Measurements from ENCODE around the gene GALNT17.
"Not testable (repeated sequence)": the region's sequence is repeated elsewhere in the genome, so short reads cannot be mapped to it uniquely, and the experiment has no call there.

The GALNT17 gene

GRCh38 chr7:71261066-71261465 is 129.1 kb downstream of the GALNT17 start:
- DNase-seq (no peak), ATAC-seq (replicated peaks) (no peak)
- Mint-ChIP-seq H3K4me3 (no peak overlapping the region), H3K9me3 (peaks cover under 1 to 10% of the 10 kb centered on the region in 2 donors), H3K36me3 (ENCODE audit: insufficient read depth) (no peaks in the 10 kb centered on the region), H3K4me1 (ENCODE audit: low read depth in 2 of 2) (no peaks in the 10 kb centered on the region), H3K27me3 (no peaks in the 10 kb centered on the region), H3K27ac (no peak overlapping the region)

DNA sequence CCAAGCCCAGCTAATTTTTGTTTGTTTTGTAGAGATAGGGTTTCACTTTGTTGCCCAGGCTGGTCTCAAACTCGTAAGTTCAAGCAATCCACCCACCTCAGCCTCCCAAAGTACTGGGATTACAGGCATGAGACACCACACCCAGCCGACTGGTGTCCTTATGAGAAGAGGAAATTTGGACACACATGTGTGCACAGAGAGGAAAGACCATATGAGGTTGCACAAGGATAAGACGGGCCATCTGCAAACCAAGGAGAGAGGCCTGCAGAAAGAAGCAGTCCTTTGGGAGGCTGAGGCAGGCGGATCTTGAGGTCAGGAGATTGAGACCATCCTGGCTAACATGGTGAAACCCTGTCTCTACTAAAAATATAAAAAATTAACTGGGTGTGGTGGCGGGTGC is 130.9 kb downstream of the GALNT17 start:
- not testable (repeated sequence) for H3K27ac Mint-ChIP-seq; H3K4me3 Mint-ChIP-seq; DNase-seq; H3K36me3 Mint-ChIP-seq (ENCODE audit: insufficient read depth); ATAC-seq (replicated peaks); H3K4me1 Mint-ChIP-seq (ENCODE audit: low read depth in 2 of 2); H3K27me3 Mint-ChIP-seq
- H3K9me3 Mint-ChIP-seq: peaks cover 10 to 16% of the 10 kb centered on the region in 2 donors

DNA sequence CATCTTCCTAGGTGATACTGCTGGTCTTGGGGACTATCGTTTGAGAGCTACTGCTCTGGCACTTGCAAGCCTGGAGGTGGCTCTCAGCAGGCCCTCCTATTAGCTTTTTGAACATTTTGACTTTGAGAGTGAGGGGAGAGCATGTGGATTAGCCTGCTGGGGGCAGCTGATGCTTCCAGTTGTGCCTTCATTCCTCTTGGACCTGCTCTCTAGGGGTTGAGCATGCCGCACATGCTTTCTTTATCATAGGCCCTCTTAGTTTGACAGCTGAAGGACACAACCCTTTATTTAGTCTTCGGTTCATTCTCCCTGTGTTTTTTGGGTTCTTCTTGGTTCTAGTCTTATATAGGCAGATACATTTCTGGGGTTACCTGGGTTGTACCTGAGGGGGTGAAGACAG is 132.1 kb downstream of the GALNT17 start:
- no peak overlapping the region for H3K4me3 Mint-ChIP-seq

DNA sequence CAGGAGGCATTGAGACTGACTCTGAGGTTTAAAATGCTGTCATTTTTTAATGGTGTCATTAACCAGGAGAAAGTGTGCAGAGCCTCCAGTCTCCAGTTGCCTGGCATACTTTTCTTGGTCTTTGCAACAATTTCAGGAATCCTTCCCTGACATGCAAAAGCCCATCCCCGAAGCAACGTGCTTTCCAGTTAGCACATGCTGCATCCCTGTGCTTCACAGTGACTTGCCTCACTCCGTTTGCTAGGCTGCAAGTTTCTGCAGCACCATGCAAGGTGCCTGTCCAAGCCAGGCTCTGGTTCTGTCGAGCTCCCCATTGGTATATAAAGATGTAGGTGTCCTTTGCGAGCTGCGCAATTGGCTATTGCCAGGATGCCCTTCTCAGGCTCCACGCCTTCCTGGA is 135.0 kb downstream of the GALNT17 start:
- H3K27me3 Mint-ChIP-seq: no peaks in the 10 kb centered on the region

More for the DNA sequence above, 132.1 kb downstream of the GALNT17 start:
- H3K36me3 Mint-ChIP-seq (ENCODE audit: insufficient read depth): no peaks in the 10 kb centered on the region
- H3K4me1 Mint-ChIP-seq (ENCODE audit: low read depth in 2 of 2): no peaks in the 10 kb centered on the region
- H3K27me3 Mint-ChIP-seq: no peaks in the 10 kb centered on the region
- H3K9me3 Mint-ChIP-seq: peaks cover 10 to 16% of the 10 kb centered on the region in 2 donors
- DNase-seq (no peak), ATAC-seq (replicated peaks) (no peak)
- H3K27ac Mint-ChIP-seq: no peak overlapping the region

DNA sequence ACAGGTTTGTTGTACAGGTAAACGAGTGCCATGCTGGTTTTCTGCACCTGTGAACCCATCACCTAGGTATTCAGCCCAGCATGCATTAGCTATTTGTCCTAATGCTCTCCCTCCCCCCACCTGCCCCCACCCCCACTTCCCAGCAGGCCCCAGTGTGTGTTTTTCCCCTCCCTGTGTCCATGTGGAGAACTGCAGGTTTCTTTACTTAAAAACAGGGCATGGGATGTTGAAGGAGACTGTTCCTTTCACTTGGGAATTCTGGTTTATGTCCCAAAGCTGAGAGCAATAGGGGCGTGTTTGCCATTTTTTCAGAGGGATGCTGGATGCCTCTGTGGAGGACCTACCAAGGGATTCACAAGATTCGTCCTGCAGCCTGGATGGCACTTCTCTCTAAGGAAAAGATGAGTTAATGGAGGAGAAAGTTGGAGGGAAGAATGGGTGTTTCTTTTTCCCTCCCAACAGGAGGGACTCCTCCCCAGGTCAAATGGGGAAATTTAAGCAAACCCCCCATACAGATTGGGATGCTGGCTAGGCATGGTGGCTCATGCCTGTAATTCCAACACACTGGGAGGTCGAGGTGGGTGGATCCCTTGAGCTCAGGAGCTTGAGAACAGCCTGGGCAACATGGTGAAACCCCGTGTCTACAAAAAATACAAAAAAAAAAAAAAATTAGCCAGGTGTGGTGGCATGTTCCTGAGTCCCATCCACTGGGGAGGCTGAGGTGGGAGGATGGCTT is 136.0 kb downstream of the GALNT17 start:
- no peak for ATAC-seq (replicated peaks)
- peaks cover 10 to 15% of the 10 kb centered on the region in 2 donors for H3K9me3 Mint-ChIP-seq
- no peaks in the 10 kb centered on the region for H3K36me3 Mint-ChIP-seq (ENCODE audit: insufficient read depth)
- H3K4me1 Mint-ChIP-seq (ENCODE audit: low read depth in 2 of 2): no peaks in the 10 kb centered on the region
- DNase-seq: no peak
- H3K4me3 Mint-ChIP-seq: no peak overlapping the region
- H3K27me3 Mint-ChIP-seq: no peaks in the 10 kb centered on the region
- H3K27ac Mint-ChIP-seq: no peak overlapping the region

More for the DNA sequence above, 135.0 kb downstream of the GALNT17 start:
- no peaks in the 10 kb centered on the region for H3K36me3 Mint-ChIP-seq (ENCODE audit: insufficient read depth)
- no peak for DNase-seq
- peaks cover 10 to 15% of the 10 kb centered on the region in 2 donors for H3K9me3 Mint-ChIP-seq
- no peak for ATAC-seq (replicated peaks)
- H3K4me1 Mint-ChIP-seq (ENCODE audit: low read depth in 2 of 2): no peaks in the 10 kb centered on the region
- no peak overlapping the region for H3K27ac Mint-ChIP-seq
- H3K4me3 Mint-ChIP-seq: no peak overlapping the region

DNA sequence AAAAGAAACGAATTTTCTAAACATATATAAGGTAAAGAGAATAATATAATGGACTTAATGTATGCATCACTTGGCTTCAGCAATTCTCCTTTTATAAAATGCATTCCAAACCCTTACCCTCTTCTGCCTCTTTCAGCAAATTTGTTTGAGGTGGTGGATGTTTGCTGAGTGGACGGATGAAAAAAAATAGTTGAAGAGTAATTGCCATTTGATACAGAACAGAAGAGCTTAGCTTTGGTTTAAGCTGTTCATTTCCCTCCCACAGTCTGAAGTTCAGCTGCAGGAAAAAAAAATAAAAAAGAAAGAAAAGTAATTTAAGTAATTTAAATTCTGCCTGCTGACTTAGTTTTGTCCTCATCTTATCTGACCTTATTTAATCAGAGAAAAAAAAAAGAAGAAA is 138.6 kb downstream of the GALNT17 start:
- Mint-ChIP-seq H3K4me3 (no peak overlapping the region), H3K9me3 (peaks cover 10 to 12% of the 10 kb centered on the region in 2 donors), H3K36me3 (ENCODE audit: insufficient read depth) (no peaks in the 10 kb centered on the region), H3K4me1 (ENCODE audit: low read depth in 2 of 2) (no peaks in the 10 kb centered on the region), H3K27me3 (no peaks in the 10 kb centered on the region), H3K27ac (no peak overlapping the region)
- DNase-seq (no peak), ATAC-seq (replicated peaks) (no peak)

GRCh38 chr7:71271203-71271602 is 139.3 kb downstream of the GALNT17 start:
- Mint-ChIP-seq H3K36me3 (ENCODE audit: insufficient read depth) (no peaks in the 10 kb centered on the region), H3K9me3 (peaks cover 9% of the 10 kb centered on the region in 2 donors), H3K4me1 (ENCODE audit: low read depth in 2 of 2) (no peaks in the 10 kb centered on the region), H3K27me3 (no peaks in the 10 kb centered on the region), H3K4me3 (no peak overlapping the region), H3K27ac (no peak overlapping the region)
- ATAC-seq (replicated peaks): no peak
- DNase-seq: no peak

DNA sequence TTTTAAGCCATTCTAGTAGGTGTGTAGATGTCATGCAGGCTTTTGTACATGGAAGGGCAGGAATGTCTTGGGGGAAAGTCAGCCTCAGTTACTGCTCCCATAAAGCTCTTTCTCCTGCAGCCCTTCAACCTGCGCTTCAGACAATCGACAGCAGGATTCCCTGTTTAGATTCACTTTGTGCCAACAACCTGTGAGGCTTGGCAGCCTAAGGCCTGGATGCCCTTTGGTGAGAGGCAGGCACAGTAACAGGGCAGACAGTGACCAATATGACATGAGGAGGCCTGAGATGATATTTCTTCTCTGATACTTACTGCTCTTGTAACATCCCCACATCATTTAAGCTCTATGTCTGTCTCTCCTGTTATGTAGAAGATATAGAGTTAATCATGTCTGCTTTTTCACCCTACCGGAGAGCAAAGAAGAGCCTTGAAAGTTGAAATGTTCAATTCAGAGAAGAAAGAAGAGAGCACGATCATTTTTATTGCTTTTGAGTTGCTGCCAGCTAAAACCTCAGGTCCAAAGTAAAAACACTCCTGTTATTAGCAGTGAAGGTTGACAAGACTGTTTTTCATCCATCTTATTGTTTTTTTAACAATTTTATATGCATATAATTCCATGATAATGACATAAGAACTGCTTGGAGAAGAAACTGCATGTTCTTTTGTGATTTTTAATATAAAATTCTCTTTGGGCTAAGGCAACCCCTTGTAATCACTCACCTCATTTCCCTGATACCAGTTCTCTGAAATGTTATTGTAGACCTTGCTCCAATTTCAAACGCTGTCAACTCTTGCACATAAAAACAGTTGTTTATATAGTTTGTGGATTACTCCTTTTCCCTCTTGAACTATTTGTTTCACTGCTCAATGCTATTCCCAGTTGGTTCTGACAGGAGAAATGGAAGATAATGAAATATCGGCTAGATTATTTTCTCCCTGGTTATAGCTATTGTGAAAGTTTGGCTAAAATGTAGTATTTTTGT is 140.9 kb downstream of the GALNT17 start:
- Mint-ChIP-seq H3K27ac (no peak overlapping the region), H3K27me3 (no peaks in the 10 kb centered on the region), H3K36me3 (ENCODE audit: insufficient read depth) (no peaks in the 10 kb centered on the region), H3K4me3 (no peak overlapping the region), H3K9me3 (peaks cover 7 to 8% of the 10 kb centered on the region in 2 donors), H3K4me1 (ENCODE audit: low read depth in 2 of 2) (no peaks in the 10 kb centered on the region)
- ATAC-seq (replicated peaks): no peak
- DNase-seq: no peak

DNA sequence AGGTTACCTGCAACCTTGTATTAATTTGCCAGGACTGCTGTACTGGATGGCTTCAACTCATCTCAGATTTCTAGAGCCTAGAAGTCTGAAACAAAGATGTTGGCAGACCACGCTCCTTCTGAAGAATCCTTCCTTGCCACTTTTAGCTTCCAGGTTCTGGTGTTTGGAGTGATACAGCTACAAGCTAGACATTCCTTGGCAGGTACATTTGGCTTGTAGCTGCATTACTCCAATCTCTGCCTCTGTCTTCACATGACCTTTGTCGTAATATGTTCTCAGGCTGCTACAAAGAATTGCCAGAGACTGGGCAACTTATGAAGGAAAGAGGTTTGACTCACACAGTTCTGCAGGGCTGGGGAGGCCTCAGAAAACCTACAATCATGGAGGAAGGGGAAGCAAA is 146.3 kb downstream of the GALNT17 start:
- no peak for DNase-seq
- no peak overlapping the region for H3K27ac Mint-ChIP-seq
- H3K4me1 Mint-ChIP-seq (ENCODE audit: low read depth in 2 of 2): no peaks in the 10 kb centered on the region
- peaks cover 3% of the 10 kb centered on the region for H3K36me3 Mint-ChIP-seq (ENCODE audit: insufficient read depth)
- peaks cover 9 to 43% of the 10 kb centered on the region in 2 donors for H3K9me3 Mint-ChIP-seq
- no peak for ATAC-seq (replicated peaks)
- no peak overlapping the region for H3K4me3 Mint-ChIP-seq
- no peaks in the 10 kb centered on the region for H3K27me3 Mint-ChIP-seq

GRCh38 chr7:71281261-71281660 is 149.3 kb downstream of the GALNT17 start:
- Mint-ChIP-seq H3K4me3 (no peak overlapping the region), H3K27ac (no peak overlapping the region), H3K4me1 (ENCODE audit: low read depth in 2 of 2) (no peaks in the 10 kb centered on the region), H3K36me3 (ENCODE audit: insufficient read depth) (peaks cover 3% of the 10 kb centered on the region), H3K9me3 (peaks cover 12 to 43% of the 10 kb centered on the region in 2 donors), H3K27me3 (no peaks in the 10 kb centered on the region)
- DNase-seq (no peak), ATAC-seq (replicated peaks) (no peak)

- H3K27ac Mint-ChIP-seq: peak overlapping the region in 1 of 2 donors; percentile 41
- no peak for DNase-seq
- H3K4me1 Mint-ChIP-seq (ENCODE audit: low read depth in 2 of 2): no peaks in the 10 kb centered on the region
- H3K36me3 Mint-ChIP-seq (ENCODE audit: insufficient read depth): peaks cover 3% of the 10 kb centered on the region
- H3K4me3 Mint-ChIP-seq: no peak overlapping the region
- ATAC-seq (replicated peaks): no peak
- H3K27me3 Mint-ChIP-seq: no peaks in the 10 kb centered on the region
- peaks cover 10 to 31% of the 10 kb centered on the region in 2 donors for H3K9me3 Mint-ChIP-seq
These were observed 151.9 kb downstream of the GALNT17 start for GRCh38 chr7:71283802-71284201.

DNA sequence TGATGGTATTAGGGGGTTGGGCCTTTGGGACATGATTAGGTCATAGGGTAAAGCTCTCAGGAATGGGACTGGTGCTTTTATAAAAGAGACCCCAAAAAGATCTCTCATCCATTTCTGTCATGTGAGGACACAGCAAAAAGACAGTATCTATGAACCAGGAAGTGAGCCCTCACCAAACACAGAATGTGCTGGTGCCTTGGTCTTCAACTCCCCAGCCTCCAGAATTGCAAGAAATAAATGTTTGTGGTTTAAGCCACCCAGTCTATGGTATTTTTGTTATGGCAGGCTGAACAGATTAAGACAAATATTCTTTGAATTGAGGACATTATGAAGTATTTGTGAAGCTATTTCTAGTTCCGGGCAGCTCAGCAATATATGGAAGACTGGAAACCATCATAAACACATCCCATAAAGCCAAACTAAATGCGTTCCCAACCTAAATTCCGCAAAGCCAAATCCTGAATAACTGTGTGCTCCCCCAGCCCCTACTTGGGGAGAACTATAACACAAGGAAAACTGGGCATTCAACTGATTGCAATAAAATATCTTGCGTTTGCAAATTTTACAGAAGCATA is 153.7 kb downstream of the GALNT17 start:
- peaks cover 3% of the 10 kb centered on the region for H3K36me3 Mint-ChIP-seq (ENCODE audit: insufficient read depth)
- no peak overlapping the region for H3K4me3 Mint-ChIP-seq
- no peaks in the 10 kb centered on the region for H3K4me1 Mint-ChIP-seq (ENCODE audit: low read depth in 2 of 2)
- peaks cover 10 to 13% of the 10 kb centered on the region in 2 donors for H3K9me3 Mint-ChIP-seq
- ATAC-seq (replicated peaks) (no peak), DNase-seq (no peak)
- no peak overlapping the region for H3K27ac Mint-ChIP-seq
- H3K27me3 Mint-ChIP-seq: no peaks in the 10 kb centered on the region

- peaks cover 3% of the 10 kb centered on the region for H3K36me3 Mint-ChIP-seq (ENCODE audit: insufficient read depth)
These were observed 154.4 kb downstream of the GALNT17 start for GRCh38 chr7:71286336-71286735.

More at GRCh38 chr7:71286336-71286735, 154.4 kb downstream of the GALNT17 start:
- Mint-ChIP-seq H3K27me3 (no peaks in the 10 kb centered on the region), H3K4me3 (no peak overlapping the region), H3K27ac (no peak overlapping the region), H3K4me1 (ENCODE audit: low read depth in 2 of 2) (no peaks in the 10 kb centered on the region), H3K9me3 (peaks cover 9 to 10% of the 10 kb centered on the region in 2 donors)
- DNase-seq (no peak), ATAC-seq (replicated peaks) (no peak)

Measured in effector memory CD8-positive, alpha-beta T cell (primary cell).